Stomach smooth muscle (tissue), 2 donors: ENCODE measurements around the gene DLG2.
"Not testable (repeated sequence)": the region's sequence is repeated elsewhere in the genome, so short reads cannot be mapped to it uniquely, and the experiment has no call there.

Experiments used
- H3K27ac ChIP-seq: one replicate; pipeline ENCODE4 v1.7.0; 2013; ENCODE audit warnings: mild to moderate bottlenecking, low read length, inconsistent platforms
- H3K27me3 ChIP-seq, 2 donors: one replicate each; pipeline ENCODE4 v1.7.0; 2013; ENCODE audit warnings: low read length in 2 of 2; ENCODE audit not compliant: insufficient read depth in 2 of 2, control insufficient read depth in 1 of 2
- H3K36me3 ChIP-seq, 2 donors: one replicate each; pipeline ENCODE4 v1.7.0; 2013; ENCODE audit warnings: low read length in 2 of 2; ENCODE audit not compliant: control insufficient read depth in 2 of 2, insufficient read depth in 2 of 2
- H3K4me1 ChIP-seq: one replicate; pipeline ENCODE4 v1.7.0; 2013; ENCODE audit warnings: low read length; ENCODE audit not compliant: control insufficient read depth, insufficient read depth
- H3K4me3 ChIP-seq, 2 donors: one replicate each; pipeline ENCODE4 v1.7.0; 2013; ENCODE audit warnings: low read length in 2 of 2
- H3K9ac ChIP-seq, 2 donors: one replicate each; pipeline ENCODE4 v1.7.0; 2013; ENCODE audit warnings: low read length in 2 of 2, mild to moderate bottlenecking in 1 of 2
- H3K9me3 ChIP-seq, 2 donors: one replicate each; pipeline ENCODE4 v1.7.0; 2013; ENCODE audit warnings: low read length in 2 of 2; ENCODE audit not compliant: control insufficient read depth in 2 of 2
- donor health status: healthy.
- donor health status: Pancreatic carcinoma.

The DLG2 gene

DNA sequence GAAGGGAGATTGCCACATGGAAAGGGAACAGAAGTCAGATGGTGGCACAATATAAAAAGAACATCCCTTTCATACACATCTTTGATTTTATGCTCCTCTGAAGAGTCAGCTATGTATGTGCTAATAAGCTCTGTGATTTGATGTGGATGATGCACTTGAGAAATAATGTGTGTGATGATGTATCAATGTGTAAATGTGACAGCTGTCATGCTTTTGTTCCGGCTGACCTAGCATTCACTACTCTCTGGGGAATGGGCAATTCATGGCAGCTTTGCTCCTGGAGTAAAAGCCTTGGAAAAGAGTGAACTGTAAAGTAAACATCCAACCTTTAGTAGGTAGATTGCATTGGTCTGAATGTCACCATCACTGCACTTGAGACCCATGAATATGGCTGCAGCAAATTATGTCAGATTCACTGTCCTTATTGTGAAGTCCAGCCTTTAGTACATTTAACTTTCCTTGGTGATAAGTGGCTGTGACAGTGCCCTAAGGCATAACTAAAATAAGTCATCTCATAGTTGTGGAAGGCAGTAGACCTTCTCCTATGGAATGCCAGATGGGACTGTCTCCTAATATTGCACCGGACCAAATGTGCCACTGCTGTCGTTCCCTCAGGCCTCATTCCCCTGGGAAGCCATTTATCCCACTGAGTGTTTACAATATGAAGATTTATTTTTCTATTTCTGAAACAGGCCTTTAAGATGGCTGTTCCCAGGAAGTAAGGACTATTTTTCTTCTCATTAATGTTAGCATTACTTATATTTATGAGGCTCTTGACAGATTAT, 2162.8 kb downstream of the DLG2 start:
- Histone ChIP-seq H3K9me3 (no peaks in the 10 kb centered on the region), H3K4me3 (no peak overlapping the region), H3K36me3 (no peaks in the 10 kb centered on the region), H3K27me3 (no peaks in the 10 kb centered on the region), H3K9ac (no peak overlapping the region), H3K4me1 (no peaks in the 10 kb centered on the region), H3K27ac (no peak overlapping the region)

DNA sequence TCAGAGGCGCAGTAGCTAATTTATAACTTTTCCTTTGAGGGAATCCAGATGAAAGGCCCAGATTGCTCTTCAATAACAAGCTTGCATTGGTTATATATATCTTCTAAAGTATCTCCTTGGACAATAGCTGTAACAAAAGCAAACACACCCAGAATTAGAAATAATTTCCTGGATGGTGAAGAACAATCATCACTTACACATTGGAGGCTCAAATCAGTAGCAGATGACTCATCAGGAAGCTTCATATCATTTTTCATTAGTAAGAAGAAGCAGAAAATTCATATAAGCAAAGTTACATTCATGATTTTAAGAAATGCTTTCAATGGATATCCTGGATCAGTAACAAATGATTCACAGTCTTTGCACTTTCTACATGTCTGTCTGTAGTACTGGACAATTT, 2167.3 kb downstream of the DLG2 start:
- H3K4me1 ChIP-seq: no peaks in the 10 kb centered on the region
- H3K27ac ChIP-seq: no peak overlapping the region
- no peaks in the 10 kb centered on the region for H3K27me3 ChIP-seq
- no peak overlapping the region for H3K4me3 ChIP-seq
- H3K9ac ChIP-seq: no peak overlapping the region
- H3K9me3 ChIP-seq: no peaks in the 10 kb centered on the region
- no peaks in the 10 kb centered on the region for H3K36me3 ChIP-seq

DNA sequence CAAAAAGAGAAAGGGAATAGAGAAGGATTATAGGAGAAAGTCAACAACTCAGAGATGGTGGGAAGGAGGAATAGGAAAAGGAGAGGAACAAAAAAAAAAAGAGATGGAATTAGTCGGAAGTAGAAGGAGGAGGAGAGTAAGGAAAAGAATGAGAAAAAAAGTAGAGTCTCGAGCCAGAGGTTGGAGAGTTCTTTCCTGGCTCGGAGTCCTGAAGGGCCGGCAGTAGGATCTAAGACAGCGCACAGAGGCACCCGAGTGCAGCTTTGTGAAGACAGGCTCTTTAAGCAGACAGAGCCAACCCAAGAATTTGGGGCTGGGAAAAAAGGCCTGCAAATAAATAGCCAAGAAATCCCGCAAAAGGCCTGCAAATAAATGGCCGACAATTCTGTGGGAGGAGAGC, 2170.6 kb downstream of the DLG2 start:
- no peaks in the 10 kb centered on the region for H3K9me3 ChIP-seq
- no peak overlapping the region for H3K9ac ChIP-seq
- no peaks in the 10 kb centered on the region for H3K4me1 ChIP-seq
- H3K4me3 ChIP-seq: no peak overlapping the region
- no peaks in the 10 kb centered on the region for H3K36me3 ChIP-seq
- H3K27me3 ChIP-seq: no peaks in the 10 kb centered on the region
- H3K27ac ChIP-seq: no peak overlapping the region

DNA sequence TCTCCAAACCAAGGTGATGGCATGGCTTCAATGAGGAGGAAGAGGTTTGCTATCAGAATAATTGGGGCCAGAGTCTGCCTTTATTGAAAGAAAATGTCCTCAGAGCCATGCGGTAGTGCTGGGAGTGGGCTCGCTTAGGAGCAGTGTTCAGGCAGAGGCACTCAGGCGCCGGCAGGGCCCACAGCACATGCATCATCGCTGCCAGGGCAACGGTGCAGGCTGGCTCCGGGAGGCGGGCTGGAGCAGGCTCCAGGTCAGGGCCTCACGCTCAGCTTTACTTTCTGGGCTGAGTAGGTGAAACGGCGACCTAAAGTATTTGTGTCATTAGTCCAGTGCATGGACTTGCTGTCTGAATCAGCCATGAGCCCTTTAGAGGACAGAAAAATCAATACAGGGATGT, 2171.1 kb downstream of the DLG2 start:
- no peaks in the 10 kb centered on the region for H3K36me3 ChIP-seq
- H3K4me1 ChIP-seq: no peaks in the 10 kb centered on the region
- H3K9ac ChIP-seq: no peak overlapping the region
- no peak overlapping the region for H3K27ac ChIP-seq
- no peaks in the 10 kb centered on the region for H3K27me3 ChIP-seq
- no peaks in the 10 kb centered on the region for H3K9me3 ChIP-seq
- H3K4me3 ChIP-seq: no peak overlapping the region

DNA sequence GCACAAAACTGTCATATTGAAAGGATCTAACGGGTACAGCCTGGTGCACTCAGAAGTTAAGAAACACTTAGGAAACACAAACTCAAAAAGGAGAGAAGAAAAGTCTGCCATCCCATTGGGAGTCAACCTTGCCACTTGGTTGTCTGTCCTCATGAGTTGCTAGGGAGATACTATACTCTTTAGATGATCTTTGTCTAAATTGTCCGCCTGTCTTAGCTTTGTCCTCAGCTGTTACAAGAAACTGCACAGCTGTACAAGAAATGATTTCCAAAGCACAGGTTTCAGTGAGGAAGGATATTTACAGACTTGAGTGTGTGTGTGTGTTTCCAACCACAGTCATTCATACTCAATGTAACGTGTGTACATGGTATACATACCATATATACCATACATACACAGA, 2171.8 kb downstream of the DLG2 start:
- no peaks in the 10 kb centered on the region for H3K9me3 ChIP-seq
- no peaks in the 10 kb centered on the region for H3K4me1 ChIP-seq
- H3K36me3 ChIP-seq: no peaks in the 10 kb centered on the region
- H3K4me3 ChIP-seq: no peak overlapping the region
- H3K27ac ChIP-seq: no peak overlapping the region
- H3K27me3 ChIP-seq: no peaks in the 10 kb centered on the region
- H3K9ac ChIP-seq: no peak overlapping the region

DNA sequence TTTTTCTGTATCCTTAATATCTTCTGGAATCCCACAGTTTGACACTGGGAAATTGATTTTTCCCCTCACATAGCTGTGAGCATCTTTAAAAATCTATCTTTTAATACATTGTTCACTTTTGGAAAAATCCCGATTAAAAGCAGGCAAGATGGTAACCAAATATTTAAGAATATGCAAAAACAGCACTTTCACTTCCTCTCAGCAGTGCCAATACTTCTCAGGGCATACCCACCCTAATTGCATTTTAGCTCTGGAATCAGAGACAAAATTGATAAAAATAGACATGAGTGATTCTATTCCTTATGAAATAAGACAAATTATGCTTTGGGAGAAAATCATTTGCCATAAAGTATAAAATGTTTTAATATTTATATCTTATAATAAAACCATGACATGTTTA, 2172.5 kb downstream of the DLG2 start:
- H3K9me3 ChIP-seq: no peaks in the 10 kb centered on the region
- H3K4me3 ChIP-seq: no peak overlapping the region

DNA sequence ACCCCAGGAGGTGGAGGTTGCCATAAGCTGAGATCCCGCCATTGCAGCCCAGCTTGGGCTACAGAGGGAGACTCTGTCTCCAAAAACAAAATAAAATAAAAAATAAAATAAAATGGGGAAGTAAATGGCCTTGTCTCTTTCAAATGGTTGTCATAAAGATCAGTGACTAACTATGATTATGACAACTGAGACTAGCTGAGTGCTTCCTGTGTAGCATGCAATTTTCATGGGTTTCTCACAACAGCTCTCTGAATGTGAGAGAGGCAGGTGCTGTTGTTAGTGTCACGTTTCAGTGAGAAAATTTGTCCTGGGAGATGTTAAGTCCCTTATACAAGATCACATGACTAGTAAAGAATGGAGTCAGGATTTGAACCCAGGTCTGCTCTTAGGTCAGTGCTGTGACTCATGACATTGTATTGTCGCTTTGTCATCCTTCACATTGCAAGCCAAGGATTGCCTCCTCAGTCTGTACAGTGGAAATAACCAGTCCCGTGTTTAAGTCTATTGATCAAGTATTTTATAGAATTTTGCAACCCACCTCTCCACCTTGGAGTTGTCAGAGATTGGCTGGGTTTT, 2177.7 kb downstream of the DLG2 start:
- Histone ChIP-seq H3K27ac (no peak overlapping the region), H3K4me3 (no peak overlapping the region), H3K36me3 (no peaks in the 10 kb centered on the region), H3K4me1 (no peaks in the 10 kb centered on the region), H3K27me3 (no peaks in the 10 kb centered on the region), H3K9me3 (no peaks in the 10 kb centered on the region), H3K9ac (no peak overlapping the region)

More for the DNA sequence above, 2172.5 kb downstream of the DLG2 start:
- H3K27me3 ChIP-seq: no peaks in the 10 kb centered on the region
- no peaks in the 10 kb centered on the region for H3K36me3 ChIP-seq
- H3K9ac ChIP-seq: no peak overlapping the region
- no peaks in the 10 kb centered on the region for H3K4me1 ChIP-seq
- no peak overlapping the region for H3K27ac ChIP-seq

DNA sequence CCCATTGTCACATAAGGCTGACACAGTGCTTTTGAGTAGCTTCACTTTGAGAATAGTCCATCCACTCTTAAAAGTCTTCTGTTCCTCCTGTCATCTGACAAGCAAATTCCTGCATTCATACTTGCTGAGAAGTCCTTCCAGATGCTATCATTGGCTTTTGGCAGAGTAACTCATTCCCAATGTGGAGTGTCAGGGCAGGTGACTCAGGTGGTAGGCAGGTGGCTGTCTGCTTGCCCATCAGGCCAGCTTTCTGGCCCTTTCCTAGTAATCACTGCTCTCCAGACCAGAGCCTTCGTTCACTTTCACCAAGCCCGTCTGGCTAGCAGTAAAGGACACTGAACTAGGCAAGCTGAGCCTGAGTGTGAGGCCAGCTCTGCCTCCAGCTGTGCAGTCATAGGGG, 2178.5 kb downstream of the DLG2 start:
- Histone ChIP-seq H3K9ac (no peak overlapping the region), H3K9me3 (no peaks in the 10 kb centered on the region), H3K27ac (no peak overlapping the region), H3K4me3 (no peak overlapping the region), H3K27me3 (no peaks in the 10 kb centered on the region), H3K4me1 (no peaks in the 10 kb centered on the region), H3K36me3 (no peaks in the 10 kb centered on the region)

DNA sequence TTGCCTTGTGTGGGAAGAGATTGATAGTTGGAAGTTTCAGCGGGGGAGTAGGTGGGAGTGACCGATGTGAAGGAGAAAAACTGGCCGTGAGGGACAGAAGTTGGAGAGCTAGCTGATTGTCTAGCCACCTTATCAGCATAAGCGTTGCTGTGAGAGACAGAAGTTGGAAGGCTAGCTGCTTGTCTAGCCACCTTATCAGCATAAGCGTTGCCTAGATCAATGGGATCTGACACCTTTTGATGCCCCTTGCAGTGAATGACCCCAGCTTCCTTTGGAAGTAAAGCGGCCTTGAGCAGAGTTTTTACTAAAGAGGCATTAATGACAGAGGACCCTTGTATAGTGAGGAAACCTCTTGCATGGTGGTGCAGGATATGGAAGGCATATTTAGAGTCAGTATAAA, 2183.3 kb downstream of the DLG2 start:
- not testable (repeated sequence) for H3K27me3 ChIP-seq, H3K27ac ChIP-seq, H3K9me3 ChIP-seq, H3K36me3 ChIP-seq, H3K9ac ChIP-seq, H3K4me3 ChIP-seq, H3K4me1 ChIP-seq

DNA sequence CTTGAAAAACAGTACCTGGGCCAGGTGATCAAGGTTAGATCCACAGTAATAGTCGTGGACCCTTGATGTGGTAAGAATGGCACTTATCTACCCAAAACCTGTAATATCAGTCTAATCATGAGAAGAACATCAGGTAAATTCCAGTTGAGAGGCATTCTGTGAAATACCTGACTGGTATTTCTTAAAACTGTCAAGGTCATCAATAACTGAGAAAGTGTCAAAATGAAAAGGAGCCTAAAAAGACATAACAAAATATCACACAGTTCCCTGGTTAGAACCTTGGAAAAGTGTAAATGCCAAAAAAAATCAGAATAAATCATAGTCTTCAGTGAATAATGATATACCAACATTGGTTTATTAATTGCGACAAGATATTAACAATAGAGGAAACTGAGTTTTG, 2185.5 kb downstream of the DLG2 start:
- no peak overlapping the region for H3K9ac ChIP-seq
- H3K36me3 ChIP-seq: no peaks in the 10 kb centered on the region
- H3K27me3 ChIP-seq: no peaks in the 10 kb centered on the region
- no peak overlapping the region for H3K27ac ChIP-seq
- H3K9me3 ChIP-seq: peaks cover 0 to 3% of the 10 kb centered on the region in 2 donors
- H3K4me1 ChIP-seq: no peaks in the 10 kb centered on the region
- no peak overlapping the region for H3K4me3 ChIP-seq

DNA sequence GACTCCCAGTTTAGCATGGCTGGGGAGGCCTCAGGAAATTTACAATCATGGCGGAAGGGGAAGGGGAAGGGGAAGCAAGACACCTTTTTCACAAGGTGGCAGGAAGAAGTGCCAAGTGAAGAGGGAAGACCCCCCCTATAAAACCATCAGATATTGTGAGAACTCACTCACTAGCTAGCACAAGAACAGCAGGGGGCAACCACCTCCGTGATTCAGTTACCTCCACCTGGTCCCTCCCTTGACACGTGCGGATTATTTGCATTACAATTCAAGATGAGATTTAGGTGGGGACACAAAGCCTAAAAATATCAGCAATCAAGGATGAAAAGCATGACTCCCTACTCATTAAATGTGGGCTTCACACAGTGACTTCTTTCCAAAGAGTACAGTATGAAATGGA, 2186.0 kb downstream of the DLG2 start:
- no peaks in the 10 kb centered on the region for H3K36me3 ChIP-seq
- H3K4me1 ChIP-seq: no peaks in the 10 kb centered on the region
- no peak overlapping the region for H3K27ac ChIP-seq
- no peaks in the 10 kb centered on the region for H3K27me3 ChIP-seq
- peaks cover 0 to 3% of the 10 kb centered on the region in 2 donors for H3K9me3 ChIP-seq
- H3K9ac ChIP-seq: no peak overlapping the region
- no peak overlapping the region for H3K4me3 ChIP-seq
